Sigmoid colon (tissue), 4 donors: ENCODE results near the gene ZNF687.

Experiments used
- POLR2A ChIP-seq, 2 donors: fragments of 450-650 bp; IDR thresholded peaks; one replicate each; pipeline ENCODE4 v1.6.1; 2016; ENCODE audit warnings: antibody characterized with exemption in 2 of 2, mild to moderate bottlenecking in 2 of 2, moderate library complexity in 2 of 2
- POLR2AphosphoS5 ChIP-seq, 4 donors: sonication (generic); formaldehyde crosslinking; IDR thresholded peaks; one replicate each; pipeline ENCODE4 v1.6.1; 2017; ENCODE audit warnings: antibody characterized with exemption in 4 of 4
- TF ChIP-seq, protein P1 (sequence below), 4 experiments: fragments of 450-650 bp in 3 of 4; fragments of 200-600 bp in 1 of 4; IDR thresholded peaks; one replicate each; pipeline ENCODE4 v1.5.1; 2016 to 2019; ENCODE audit warnings: antibody characterized with exemption in 4 of 4, mild to moderate bottlenecking in 3 of 4, moderate library complexity in 2 of 4

- TF ChIP-seq, protein P1, sequence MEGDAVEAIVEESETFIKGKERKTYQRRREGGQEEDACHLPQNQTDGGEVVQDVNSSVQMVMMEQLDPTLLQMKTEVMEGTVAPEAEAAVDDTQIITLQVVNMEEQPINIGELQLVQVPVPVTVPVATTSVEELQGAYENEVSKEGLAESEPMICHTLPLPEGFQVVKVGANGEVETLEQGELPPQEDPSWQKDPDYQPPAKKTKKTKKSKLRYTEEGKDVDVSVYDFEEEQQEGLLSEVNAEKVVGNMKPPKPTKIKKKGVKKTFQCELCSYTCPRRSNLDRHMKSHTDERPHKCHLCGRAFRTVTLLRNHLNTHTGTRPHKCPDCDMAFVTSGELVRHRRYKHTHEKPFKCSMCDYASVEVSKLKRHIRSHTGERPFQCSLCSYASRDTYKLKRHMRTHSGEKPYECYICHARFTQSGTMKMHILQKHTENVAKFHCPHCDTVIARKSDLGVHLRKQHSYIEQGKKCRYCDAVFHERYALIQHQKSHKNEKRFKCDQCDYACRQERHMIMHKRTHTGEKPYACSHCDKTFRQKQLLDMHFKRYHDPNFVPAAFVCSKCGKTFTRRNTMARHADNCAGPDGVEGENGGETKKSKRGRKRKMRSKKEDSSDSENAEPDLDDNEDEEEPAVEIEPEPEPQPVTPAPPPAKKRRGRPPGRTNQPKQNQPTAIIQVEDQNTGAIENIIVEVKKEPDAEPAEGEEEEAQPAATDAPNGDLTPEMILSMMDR (IDR thresholded peaks at IDR 0.05): no peak
- no peak for TF ChIP-seq POLR2A (IDR thresholded peaks at IDR 0.05)
- no peak for TF ChIP-seq POLR2AphosphoS5 (IDR thresholded peaks at IDR 0.05)
Measured at GRCh38 chr1:151266821-151267220, 15.3 kb upstream of the ZNF687 start.
